ENCODE measurements around the gene JUP.

Gene JUP

GRCh38 chr17:41810659-41811548 lies 24.4 kb upstream of the JUP start:
- H3K27ac ChIP-seq: peak overlapping the region; percentile 91
- TF ChIP-seq CTCF (conservative IDR thresholded peaks at IDR 0.05; ENCODE audit: low read depth): no peak
- ChIA-PET CTCF (interaction anchor here (0.6 to 1.9 kb wide), 17 partner anchors 9 to 280 kb away, joined by 3 to 9 read pairs (median 3); partner anchors contain the start of gene JUP), POLR2A (ENCODE audit: low non-redundant PET) (interaction anchor here (0.6 to 1.1 kb wide), 2 partner anchors 24 to 106 kb away, joined by 4 to 8 read pairs; partner anchors contain the start of gene JUP)
- no peak for DNase-seq (ENCODE audit: low spot score)

- ChIA-PET CTCF (no interaction called here), POLR2A (ENCODE audit: low non-redundant PET) (no interaction called here)
- TF ChIP-seq CTCF (conservative IDR thresholded peaks at IDR 0.05; ENCODE audit: low read depth): no peak
- peak overlapping the region; percentile 25 for H3K27ac ChIP-seq
- DNase-seq (ENCODE audit: low spot score): no peak
These were observed 20.4 kb upstream of the JUP start for GRCh38 chr17:41806685-41807445.

GRCh38 chr17:41803049-41804020 lies 16.8 kb upstream of the JUP start:
- POLR2A ChIA-PET (ENCODE audit: low non-redundant PET): interaction anchor here (5.8 kb wide), 1 partner anchor 18 kb away, joined by 90 read pairs; the partner anchor contains the start of gene JUP
- DNase-seq (ENCODE audit: low spot score): no peak
- CTCF ChIA-PET: interaction anchor here (0.7 kb wide), 1 partner anchor 50 kb away, joined by 4 read pairs; no protein-coding TSS in a partner anchor
- no peak for TF ChIP-seq CTCF (conservative IDR thresholded peaks at IDR 0.05; ENCODE audit: low read depth)
- H3K27ac ChIP-seq: peak overlapping the region; percentile 100

GRCh38 chr17:41801374-41802271 lies 15.1 kb upstream of the JUP start:
- CTCF ChIA-PET: interaction anchor here (0.7 to 3.9 kb wide), 19 partner anchors 8 to 64 kb away, joined by 3 to 51 read pairs (median 4); partner anchors contain the start of genes JUP and P3H4
- H3K27ac ChIP-seq: peak overlapping the region; percentile 100
- TF ChIP-seq CTCF (conservative IDR thresholded peaks at IDR 0.05; ENCODE audit: low read depth): peak; percentile 95
- peak; percentile 72 for DNase-seq (ENCODE audit: low spot score)
- POLR2A ChIA-PET (ENCODE audit: low non-redundant PET): interaction anchor here (0.8 to 5.8 kb wide), 4 partner anchors 9 to 113 kb away, joined by 3 to 90 read pairs (median 6); partner anchors contain the start of gene JUP

GRCh38 chr17:41800601-41801373 lies 14.3 kb upstream of the JUP start:
- H3K27ac ChIP-seq: peak overlapping the region; percentile 100
- CTCF ChIA-PET: interaction anchor here (0.7 to 3.9 kb wide), 20 partner anchors 8 to 105 kb away, joined by 3 to 51 read pairs (median 4); partner anchors contain the start of genes JUP and P3H4
- DNase-seq (ENCODE audit: low spot score): peak; percentile 94
- no peak for TF ChIP-seq CTCF (conservative IDR thresholded peaks at IDR 0.05; ENCODE audit: low read depth)
- POLR2A ChIA-PET (ENCODE audit: low non-redundant PET): interaction anchor here (0.6 to 5.8 kb wide), 7 partner anchors 8 to 216 kb away, joined by 3 to 90 read pairs (median 5); partner anchors contain the start of genes DNAJC7 and JUP
